KOPT-K1 (cell line): Measurements from ENCODE around the gene CBX6.

Experiments used
- H3K27ac ChIP-seq: fragments of 200-600 bp; sonication (generic); 2 replicates; pipeline ENCODE4 v1.5.1; 2016; ENCODE audit warnings: antibody characterized with exemption, mild to moderate bottlenecking, low read depth, low read length; ENCODE audit not compliant: poor library complexity, severe bottlenecking
- H3K36me3 ChIP-seq: fragments of 200-600 bp; sonication (generic); 2 replicates; pipeline ENCODE4 v1.5.1; 2017; ENCODE audit warnings: antibody characterized with exemption, mild to moderate bottlenecking, low read length, moderate library complexity; ENCODE audit not compliant: insufficient read depth
- H3K9me3 ChIP-seq: fragments of 200-600 bp; sonication (generic); 2 replicates; pipeline ENCODE4 v1.5.1; 2017; ENCODE audit warnings: antibody characterized with exemption, low read length, mild to moderate bottlenecking; ENCODE audit not compliant: insufficient read depth, poor library complexity, severe bottlenecking

The CBX6 gene

DNA sequence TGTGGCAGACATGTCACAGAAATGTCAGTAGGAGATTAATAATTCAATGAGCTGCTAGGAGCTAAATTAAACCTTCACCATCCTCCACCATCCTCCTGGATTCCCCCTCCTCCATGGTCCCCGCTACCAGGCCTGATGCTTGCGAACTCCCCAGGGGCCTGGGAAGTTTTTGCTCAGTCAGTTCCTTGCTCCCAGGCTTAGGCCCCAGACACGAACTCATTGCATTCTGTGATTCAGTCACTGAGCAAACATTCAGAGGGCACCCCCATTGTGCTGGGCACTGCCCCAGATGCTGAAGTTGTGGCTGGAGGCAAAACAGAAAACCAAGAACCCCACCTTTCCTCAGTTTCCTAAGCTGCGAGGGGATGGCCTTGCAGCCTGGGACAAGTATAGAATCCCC, 42.5 kb downstream of the CBX6 start:
- peaks cover 9% of the 10 kb centered on the region for H3K9me3 ChIP-seq
- H3K36me3 ChIP-seq = no peaks in the 10 kb centered on the region
- H3K27ac ChIP-seq = no peak overlapping the region

GRCh38 chr22:38828616-38829205, 43.3 kb downstream of the CBX6 start:
- peaks cover 9% of the 10 kb centered on the region for H3K9me3 ChIP-seq
- H3K27ac ChIP-seq = no peak overlapping the region
- H3K36me3 ChIP-seq = no peaks in the 10 kb centered on the region

GRCh38 chr22:38828191-38828590, 43.8 kb downstream of the CBX6 start:
- H3K27ac ChIP-seq = no peak overlapping the region
- peaks cover 9% of the 10 kb centered on the region for H3K9me3 ChIP-seq
- no peaks in the 10 kb centered on the region for H3K36me3 ChIP-seq

GRCh38 chr22:38827510-38827909, 44.5 kb downstream of the CBX6 start:
- Histone ChIP-seq H3K27ac (no peak overlapping the region), H3K9me3 (peaks cover 9% of the 10 kb centered on the region), H3K36me3 (no peaks in the 10 kb centered on the region)

DNA sequence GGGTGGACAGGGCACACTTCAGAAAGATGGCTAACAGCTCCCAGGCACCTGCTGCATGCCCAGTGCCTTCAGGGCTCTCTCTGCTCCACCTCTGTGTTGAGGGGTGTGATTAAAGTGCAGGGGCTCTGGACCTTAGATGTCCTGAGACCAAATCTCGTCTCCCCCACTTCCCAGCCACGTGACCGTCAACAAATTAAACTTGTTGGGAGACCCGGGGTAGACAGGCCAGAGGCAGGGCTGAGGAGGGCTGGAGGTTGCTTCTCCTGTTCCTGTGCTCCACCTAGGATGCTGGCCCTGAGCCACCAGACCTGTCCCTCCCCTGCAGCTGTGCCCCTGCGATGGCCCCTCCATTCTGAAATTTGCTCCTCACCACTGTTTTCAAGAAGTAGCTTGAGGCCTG, 45.2 kb downstream of the CBX6 start:
- H3K27ac ChIP-seq = no peak overlapping the region
- H3K36me3 ChIP-seq = no peaks in the 10 kb centered on the region
- H3K9me3 ChIP-seq = peaks cover 9% of the 10 kb centered on the region

DNA sequence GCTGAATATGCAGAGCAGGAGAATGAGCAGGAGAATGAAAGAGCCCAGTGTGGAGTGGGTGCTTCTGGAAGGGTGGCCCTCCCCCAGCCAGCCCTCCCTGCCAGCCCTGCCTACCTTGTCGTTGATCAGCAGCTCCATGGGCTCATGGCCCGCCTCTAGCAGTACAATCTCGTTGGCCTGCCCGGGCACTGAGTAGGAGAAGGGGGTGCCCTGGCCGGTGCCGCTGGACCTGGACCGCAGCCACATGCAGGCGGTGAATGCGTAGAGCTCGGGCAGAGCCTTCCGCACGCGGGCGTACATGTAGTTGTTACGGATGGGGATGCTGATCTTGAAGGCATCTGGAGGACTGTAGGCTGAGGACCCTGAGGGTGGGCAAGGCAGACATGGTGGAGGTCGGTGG, 45.6 kb downstream of the CBX6 start:
- no peak overlapping the region for H3K27ac ChIP-seq
- H3K9me3 ChIP-seq = peaks cover 9% of the 10 kb centered on the region

GRCh38 chr22:38824585-38824984, 47.4 kb downstream of the CBX6 start:
- Histone ChIP-seq H3K27ac (no peak overlapping the region), H3K9me3 (peaks cover 9% of the 10 kb centered on the region), H3K36me3 (no peaks in the 10 kb centered on the region)

More for the DNA sequence above, 45.6 kb downstream of the CBX6 start:
- no peaks in the 10 kb centered on the region for H3K36me3 ChIP-seq

GRCh38 chr22:38823637-38824036, 48.4 kb downstream of the CBX6 start:
- Histone ChIP-seq H3K27ac (no peak overlapping the region), H3K9me3 (peaks cover 4% of the 10 kb centered on the region), H3K36me3 (no peaks in the 10 kb centered on the region)

- Histone ChIP-seq H3K27ac (no peak overlapping the region), H3K9me3 (no peaks in the 10 kb centered on the region), H3K36me3 (no peaks in the 10 kb centered on the region)
Observed at GRCh38 chr22:38823076-38823475, 48.9 kb downstream of the CBX6 start.

DNA sequence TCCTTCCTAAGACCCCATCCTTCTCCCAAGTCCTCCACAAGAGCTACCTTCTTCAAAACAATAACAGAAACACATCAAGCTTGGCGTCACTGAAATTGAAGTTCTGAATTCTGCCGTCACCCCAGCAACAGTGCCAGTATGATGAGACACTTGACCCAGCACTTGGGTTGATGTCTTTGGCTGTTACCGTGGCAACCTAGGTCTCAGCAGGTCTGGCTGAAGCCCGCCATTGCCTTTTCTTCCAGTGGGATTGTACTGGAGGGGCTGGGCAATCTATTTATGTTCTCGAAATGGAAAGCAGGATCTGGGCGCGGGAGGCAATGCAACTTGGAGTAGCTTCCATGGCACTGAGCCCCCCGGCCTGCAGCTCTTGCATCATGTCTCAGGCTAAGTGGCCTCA, 52.0 kb downstream of the CBX6 start:
- Histone ChIP-seq H3K36me3 (no peaks in the 10 kb centered on the region), H3K9me3 (no peaks in the 10 kb centered on the region), H3K27ac (no peak overlapping the region)

GRCh38 chr22:38819387-38819940, 52.6 kb downstream of the CBX6 start:
- Histone ChIP-seq H3K27ac (no peak overlapping the region), H3K9me3 (no peaks in the 10 kb centered on the region), H3K36me3 (no peaks in the 10 kb centered on the region)

DNA sequence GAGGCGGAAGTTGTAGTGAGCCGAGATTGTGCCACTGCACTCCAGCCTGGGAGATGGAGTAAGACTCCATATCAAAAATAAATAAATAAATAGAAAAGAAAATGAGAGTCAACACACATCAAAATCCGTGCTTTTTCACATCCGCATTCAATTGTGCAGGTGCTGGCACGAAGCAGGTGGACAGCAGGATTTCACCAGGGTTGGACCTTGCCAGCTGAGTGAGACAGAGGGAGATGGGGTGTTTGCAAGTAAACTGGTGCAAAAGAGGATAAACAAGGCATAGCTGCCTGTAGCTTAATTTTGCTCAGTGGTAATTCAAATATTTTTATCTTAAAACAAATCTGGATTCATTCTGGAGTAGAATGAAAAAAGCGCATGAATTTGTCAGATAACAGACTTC, 54.8 kb downstream of the CBX6 start:
- Histone ChIP-seq H3K9me3 (no peaks in the 10 kb centered on the region), H3K27ac (no peak overlapping the region), H3K36me3 (no peaks in the 10 kb centered on the region)

DNA sequence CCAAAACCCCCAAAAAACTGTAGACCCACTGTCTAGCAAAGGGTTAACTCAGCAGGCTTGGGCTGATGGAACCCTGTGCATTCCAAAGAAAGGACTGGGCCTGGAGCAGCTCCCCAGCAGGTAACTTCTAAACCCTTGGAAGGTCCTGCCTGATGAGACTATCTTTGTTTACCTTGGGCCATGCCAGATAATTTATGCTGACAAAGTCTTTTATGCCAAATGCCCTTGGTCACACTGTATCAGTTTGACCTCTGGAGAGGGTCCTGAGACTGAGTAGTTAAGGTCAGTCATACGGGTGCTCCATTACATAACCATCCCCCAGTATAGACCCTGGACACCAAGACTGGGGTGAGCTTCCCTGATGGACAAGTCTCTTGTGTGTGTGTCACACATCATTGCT, 56.2 kb downstream of the CBX6 start:
- Histone ChIP-seq H3K36me3 (no peaks in the 10 kb centered on the region), H3K9me3 (no peaks in the 10 kb centered on the region), H3K27ac (no peak overlapping the region)
